GM11168 (cell line): ENCODE data around the gene MDM4.
"Not testable (repeated sequence)": the region's sequence is repeated elsewhere in the genome, so short reads cannot be mapped to it uniquely, and the experiment has no call there.

Experiments used
- in situ Hi-C: fragments of 300-500 bp; cut with MboI; formaldehyde crosslinking; loops from one replicate; pipeline ENCODE4 v1.12.0; 2022; ENCODE audit warnings: low sequenced_read_pairs; ENCODE audit not compliant: unreplicated experiment

The MDM4 gene

DNA sequence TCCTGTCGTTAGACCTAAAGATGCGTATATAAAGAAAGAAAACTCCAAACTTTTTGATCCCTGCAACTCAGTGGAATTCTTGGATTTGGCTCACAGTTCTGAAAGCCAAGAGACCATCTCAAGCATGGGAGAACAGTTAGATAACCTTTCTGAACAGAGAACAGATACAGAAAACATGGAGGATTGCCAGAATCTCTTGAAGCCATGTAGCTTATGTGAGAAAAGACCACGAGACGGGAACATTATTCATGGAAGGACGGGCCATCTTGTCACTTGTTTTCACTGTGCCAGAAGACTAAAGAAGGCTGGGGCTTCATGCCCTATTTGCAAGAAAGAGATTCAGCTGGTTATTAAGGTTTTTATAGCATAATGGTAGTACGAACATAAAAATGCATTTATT, 33.1 kb downstream of the MDM4 start:
- in situ Hi-C loops, result no loop called here

DNA sequence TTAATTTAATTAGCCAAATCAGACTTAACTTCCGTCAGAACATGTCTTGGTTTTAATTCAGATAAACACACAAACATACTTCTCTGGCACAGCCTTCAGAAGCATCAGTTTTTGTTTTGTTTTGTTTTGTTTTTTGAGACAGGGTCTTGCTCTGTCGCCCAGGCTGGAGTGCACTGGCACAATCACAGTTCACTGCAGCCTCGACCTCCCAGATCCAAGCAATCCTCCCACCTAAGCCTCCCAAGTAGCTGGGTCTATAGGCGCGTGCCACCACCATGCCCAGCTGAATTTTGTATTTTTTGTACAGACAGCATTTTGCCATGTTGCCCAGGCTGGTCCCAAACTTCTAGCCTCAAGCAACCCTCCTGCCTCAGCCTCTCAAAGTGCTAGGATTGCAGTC, 34.7 kb downstream of the MDM4 start:
- in situ Hi-C loops, result no loop called here

DNA sequence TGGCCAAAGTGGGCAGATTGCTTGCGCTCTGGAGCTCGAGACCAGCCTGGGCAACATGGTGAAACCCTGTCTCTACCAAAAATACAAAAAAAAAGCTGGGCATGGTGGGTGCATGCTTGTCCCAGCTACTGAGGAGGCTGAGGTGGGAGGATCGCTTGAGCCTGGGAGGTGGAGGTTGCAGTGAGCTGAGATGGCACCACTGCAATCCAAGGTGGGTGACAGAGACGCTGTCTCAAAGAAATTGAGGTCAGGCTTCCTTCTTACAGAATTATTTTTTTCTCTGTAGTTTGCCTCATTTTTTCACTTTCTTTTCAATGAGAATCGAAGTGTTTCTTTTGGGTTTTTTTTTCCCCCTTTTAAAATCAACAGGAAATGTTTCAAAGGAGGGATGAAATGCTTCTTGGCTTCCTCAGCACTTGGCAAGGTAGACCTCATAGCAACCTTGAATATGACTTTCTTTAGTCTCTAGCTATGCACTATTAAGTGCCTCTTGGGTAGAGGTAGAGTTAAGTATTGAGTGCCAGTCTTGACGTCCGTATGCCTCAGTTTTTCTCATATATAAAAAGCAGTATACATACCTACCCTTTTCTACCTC, 40.3 kb downstream of the MDM4 start:
- in situ Hi-C loops, result no loop called here

DNA sequence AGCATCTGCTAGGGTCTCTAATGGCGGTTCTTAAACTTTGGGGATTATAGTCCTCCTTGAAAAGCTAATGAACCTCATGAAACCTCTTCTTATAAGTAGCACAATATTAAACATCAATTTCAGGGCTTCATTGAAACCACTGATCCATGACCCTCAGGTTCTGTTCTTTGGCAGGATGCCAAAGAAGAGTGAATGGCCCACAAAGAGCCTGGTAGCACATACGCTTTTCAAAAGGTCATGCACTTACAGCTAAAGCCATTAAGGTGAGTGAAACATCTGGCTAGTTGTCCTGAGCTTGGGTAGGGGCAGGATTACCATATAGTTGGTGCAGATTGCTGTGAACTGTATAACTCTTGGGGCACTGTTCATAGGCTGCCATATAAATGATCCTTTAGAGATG, 42.3 kb downstream of the MDM4 start:
- in situ Hi-C loops, result no loop called here

DNA sequence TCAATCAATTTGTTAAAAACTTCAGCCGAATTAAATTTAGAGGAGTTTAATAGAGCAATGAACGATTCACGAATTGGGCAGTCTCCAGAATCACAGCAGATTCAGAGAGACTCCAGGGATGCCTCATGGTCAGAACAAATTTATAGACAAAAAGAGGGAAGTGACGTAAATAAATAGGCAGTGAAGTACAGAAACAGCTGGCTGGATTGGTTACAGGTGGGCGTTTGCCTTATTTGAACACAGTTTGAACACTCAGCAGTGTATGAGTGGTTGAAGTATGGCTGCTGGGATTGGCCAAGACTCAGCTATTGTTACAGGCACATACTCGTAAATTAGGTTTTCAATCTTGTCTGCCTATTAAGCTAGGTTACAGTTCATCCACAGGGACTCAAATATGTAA, 43.8 kb downstream of the MDM4 start:
- in situ Hi-C loops, result not testable (repeated sequence)

DNA sequence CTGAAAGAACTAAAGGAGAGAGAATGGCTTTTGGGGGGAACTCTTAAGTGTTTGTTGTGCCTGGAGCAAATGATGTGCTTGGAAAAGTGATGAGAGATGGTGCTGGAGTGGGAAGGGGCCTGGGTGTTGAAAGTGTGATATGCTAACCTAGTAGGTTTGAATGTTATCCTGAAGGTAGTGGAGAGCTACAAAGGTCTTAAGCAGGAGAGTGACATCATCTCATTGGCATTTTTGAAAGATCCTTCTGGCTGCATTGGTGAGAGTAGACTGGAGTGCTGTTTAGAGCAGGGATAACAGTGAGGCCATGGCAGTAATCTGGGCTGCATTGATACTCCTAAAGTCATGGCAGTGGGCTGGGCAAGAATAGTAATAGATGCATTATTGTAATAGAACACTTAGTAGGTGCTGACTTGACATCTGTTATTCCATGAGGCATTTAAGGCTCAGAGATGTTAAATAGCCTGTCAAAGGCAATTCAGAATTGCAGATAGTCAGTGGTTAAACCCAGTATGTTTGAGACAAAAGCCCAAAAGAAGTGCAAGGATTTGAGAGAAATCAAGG, 44.5 kb downstream of the MDM4 start:
- in situ Hi-C loops, result no loop called here

DNA sequence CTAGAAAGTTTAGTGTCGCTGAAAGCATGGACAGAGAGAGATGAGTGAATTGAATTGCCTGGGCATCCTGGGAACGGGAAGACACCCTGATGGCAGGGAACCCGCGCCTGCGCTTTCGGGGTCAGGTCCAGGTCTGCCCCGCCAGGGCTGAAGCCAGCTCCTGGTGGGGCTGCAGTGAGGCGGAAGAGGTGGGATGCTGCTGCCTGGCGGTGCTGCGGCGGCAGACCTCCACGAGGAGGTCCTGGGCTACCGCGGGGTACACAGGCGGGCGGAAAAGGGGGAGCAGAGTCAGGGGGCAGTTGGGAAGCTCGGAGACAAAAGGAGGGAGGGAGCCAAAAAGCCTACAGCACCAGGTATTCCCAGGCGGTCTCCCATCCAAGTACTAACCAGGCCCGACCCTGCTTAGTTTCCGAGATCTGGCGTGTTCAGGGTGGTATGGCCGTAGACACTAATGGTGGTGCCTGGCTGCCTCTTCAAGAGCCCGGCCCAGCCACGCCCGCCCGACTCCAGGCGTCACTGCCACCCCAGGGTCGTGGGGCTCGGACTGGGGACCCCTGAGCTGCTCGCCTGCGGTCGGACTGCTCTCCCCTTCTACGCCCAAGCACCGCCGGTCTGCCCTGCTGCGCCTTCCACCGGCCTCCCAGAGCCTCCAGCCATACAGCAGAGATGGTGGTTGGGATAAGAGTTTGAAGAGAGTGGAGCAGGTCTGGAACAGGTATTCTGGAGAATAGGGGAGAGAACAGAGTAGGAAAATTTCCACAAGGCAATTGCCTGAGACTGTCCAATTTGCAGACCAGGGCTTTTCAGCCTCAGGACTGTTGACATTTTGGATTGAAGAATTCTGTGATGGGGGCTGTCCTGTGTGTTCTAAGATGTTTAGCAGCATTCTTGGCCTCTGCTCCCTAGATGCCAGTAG, 46.1 kb downstream of the MDM4 start:
- in situ Hi-C loops, result no loop called here

DNA sequence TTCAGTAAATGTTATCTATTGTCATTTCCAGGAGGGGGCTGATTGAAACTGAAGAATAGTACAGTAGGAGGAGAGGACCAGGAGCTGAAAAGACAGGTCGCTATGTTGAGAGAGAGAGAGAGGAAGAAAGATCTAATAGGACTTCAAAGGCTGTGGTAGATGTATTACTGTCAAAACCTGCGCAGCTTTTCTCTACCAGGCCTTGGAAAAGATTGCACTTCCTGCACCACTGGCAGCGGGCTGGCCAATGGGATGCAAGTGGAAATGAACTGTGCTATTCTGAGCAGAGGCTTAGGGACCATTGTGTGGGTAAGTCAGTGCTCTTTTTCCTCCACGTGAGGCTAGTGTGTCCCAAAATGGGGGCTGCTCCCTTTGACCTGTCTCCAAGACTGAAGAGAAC, 47.1 kb downstream of the MDM4 start:
- in situ Hi-C loops, result no loop called here

DNA sequence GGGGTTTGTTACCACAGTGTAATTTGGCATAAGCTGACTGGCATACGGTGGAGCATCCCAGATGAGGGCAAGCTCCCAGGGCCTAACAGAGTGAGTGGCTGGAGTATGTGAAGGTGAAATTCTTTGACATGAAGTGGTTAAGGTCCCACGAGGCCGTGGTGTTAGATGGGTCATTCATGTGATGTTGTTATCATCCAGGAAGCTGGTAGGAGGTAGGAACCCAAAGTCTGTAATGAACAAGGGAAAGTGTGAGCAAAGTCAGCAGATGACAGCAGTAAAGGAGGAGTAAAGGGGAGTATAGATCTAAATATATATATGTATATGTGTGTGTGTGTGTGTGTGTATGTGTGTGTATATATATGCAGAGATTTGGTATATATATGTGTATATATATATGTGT, 47.6 kb downstream of the MDM4 start:
- in situ Hi-C loops, result no loop called here

DNA sequence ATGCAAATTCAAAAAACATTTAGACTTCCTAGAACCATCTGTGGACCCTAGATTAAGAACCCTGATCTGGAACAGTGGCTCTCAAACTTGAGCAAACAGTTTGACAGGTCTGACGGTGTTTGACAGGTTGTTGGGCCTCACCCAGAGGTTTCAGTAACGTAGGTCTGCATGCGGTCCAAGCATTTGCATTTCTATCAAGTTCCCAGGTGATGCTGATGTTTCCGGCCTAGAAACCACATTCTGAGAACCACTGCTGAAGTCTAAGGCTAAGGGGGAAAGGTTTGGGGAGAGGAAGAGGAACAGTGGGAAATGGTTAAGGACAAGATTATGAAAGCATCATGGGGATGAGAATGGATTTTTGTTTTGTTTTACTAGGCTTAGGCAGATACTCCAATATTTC, 48.6 kb downstream of the MDM4 start:
- in situ Hi-C loops, result loop anchor here (5.0 kb wide), 1 partner anchor 197 kb away; no protein-coding TSS in a partner anchor

DNA sequence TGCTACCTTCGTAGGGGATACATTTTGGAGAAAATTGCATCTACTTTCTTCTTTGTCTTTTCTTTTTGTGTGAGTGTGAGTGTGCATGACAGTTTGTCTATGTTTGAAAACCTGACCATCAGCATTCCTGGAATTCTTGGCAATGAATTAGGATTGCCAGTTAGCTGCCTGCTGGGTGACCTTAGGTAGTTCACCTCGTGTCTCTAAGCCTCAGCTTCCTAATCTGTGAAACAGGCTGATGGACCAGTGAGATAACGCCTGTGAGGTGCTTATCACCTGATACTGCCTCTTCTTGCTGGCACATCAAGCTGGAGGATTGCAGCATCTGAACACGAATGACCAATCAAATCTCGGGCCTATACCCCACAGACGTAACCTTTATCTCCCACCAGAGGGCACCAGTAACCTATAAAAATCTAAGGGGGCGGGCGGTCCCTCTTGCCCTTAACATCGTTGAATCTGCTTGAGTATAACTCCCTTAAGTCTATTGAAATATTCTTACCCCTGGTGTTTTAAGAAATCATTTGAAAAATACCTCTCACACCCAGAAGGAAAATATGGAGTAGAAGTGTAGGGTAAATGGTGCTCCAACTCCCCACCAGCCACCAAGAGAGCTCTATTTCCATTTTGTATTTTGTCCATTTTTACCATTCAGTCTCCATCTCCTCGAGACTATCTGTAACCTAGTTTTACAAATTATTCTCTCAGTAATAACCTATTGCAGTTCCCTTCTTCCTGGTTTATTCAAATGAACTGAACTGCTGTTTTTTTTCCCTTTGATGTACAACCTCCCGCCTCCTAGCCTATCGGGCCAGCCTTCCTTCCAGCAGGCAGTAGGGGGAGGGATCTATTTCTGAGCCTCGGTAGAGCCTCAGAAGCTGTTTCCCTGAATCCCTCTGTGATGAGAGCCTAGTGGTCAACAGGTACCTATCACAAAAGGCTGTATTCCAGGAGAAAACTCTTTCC, 49.7 kb downstream of the MDM4 start:
- in situ Hi-C loops, result loop anchor here (5.0 kb wide), 1 partner anchor 196 kb away; no protein-coding TSS in a partner anchor

DNA sequence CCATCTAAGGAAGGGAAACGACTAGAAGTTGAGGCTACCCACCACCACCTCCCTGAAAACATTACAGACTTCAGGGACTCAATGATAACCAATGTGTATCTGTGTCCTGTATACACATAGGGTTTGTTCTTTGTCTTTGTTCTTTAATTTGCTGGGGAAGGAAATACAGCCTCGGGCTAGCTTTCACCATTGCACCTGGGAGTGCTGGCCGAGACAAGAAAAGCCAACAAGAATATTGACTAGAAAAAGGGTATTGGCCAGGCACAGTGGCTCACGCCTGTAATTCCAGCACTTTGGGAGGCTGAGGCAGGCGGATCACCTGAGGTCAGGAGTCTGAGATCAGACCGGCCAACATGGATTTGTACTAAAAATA, 50.4 kb downstream of the MDM4 start:
- in situ Hi-C loops, result loop anchor here (5.0 kb wide), 1 partner anchor 196 kb away; no protein-coding TSS in a partner anchor

DNA sequence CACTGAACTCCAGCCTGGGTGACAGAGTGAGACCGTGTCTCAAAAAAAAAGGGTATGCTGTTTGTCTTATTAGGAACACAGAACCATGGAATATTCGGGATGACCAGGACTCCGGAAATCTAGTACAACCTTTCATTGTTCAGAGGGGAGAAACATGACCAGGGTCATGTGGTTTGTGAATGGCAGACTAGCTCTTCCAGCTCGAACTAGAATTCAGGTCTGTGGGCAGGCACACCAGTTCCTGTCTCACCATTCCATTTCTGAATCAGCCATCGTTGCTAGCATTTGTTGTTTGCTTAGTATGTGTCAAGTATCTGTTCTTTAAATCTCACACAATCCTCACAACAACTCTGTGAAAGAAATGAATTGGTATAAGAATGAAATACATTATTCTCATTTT, 50.9 kb downstream of the MDM4 start:
- in situ Hi-C loops, result loop anchor here (5.0 kb wide), 1 partner anchor 195 kb away; no protein-coding TSS in a partner anchor

DNA sequence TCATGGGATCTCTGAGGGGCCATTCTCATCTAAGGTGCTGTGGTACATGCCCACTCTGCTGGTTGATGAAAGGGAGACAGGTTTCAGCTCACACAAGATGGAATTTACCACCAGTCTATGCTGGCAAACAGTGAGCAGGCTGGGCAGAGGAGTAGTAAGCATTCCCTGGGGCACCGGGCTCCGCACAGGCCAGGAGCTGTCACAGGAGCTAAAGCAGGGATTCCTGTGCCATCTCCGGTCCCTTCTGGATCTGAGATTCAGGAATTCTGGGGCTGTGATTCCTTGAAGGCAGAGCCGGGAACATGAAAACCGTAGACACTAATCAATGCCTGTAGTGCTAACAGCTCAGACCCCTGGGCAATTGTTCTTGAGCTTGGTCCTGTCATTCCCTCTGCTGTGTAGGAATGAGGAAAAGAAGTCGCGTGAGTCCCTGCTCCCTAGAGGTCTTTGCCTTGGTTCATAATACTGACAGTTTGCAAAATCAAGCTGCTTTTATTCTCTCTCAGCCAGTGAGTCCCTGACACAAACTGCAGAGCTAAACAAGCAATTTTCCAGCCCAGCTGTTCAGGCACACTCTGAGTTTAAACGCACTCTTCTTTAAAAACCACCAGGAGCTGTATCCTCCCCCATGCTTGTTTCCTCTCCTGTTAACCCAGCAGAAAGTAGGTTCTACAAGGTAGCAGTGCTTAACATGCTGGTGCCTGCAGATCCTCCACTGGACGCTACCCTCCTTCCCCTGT, 52.5 kb downstream of the MDM4 start:
- in situ Hi-C loops, result loop anchor here (5.0 kb wide), 1 partner anchor 194 kb away; no protein-coding TSS in a partner anchor

DNA sequence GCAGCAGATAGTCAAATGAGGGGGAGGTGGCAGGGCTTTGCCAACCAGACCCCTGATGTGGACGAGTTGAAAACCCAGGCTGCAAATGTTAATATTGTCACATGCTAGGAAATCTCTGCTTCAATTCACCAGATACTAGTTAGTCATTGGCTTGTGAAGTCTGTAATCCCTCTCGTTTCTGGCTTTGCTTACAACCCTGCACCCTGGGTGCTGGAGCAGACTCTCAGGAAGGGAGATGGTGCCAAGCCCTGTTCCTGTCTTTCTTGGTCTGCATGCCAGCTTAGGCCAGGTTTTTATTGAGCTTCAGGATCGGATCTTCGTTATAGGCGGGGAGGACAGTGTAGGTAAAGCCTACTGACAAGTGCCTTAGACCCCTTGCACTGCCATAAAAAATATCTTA, 53.3 kb downstream of the MDM4 start:
- in situ Hi-C loops, result loop anchor here (5.0 kb wide), 1 partner anchor 193 kb away; no protein-coding TSS in a partner anchor

DNA sequence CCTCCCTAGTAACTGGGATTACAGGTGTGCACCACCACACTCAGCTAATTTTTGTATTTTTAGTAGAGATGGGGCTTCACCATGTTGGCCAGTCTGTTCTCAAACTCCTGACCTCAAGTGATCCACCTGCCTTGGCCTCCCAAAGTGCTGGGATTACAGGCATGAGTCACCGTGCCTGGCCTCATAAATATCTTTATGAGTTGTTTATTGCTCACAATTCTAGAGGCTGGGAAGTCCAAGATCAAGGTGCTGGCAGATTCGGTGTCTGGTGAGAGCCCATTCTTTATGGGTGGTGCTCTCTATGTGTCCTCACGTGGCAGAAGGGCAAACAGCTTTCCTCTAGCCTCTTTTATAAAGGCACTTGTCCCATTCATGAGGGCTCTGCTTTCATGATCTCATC, 53.8 kb downstream of the MDM4 start:
- in situ Hi-C loops, result not testable (repeated sequence)

DNA sequence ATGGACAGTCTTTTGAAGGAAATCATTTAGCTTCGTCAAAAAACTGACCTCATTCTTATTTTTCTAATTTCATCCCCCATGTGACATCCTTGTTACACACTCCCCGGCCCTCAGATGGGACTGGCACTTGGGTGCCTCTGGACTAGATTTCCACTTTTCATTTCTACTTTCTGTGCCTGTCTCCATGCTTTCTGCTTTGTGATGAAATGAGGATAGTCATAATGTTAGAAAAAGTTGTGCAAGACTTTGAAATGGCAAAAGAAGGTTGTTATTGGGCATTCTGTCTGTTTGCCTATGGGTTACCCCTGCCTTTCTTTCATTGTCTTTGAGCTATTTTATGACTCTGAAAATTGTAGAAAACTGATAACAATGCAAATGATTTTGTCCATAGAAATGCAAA, 54.9 kb downstream of the MDM4 start:
- in situ Hi-C loops, result no loop called here

DNA sequence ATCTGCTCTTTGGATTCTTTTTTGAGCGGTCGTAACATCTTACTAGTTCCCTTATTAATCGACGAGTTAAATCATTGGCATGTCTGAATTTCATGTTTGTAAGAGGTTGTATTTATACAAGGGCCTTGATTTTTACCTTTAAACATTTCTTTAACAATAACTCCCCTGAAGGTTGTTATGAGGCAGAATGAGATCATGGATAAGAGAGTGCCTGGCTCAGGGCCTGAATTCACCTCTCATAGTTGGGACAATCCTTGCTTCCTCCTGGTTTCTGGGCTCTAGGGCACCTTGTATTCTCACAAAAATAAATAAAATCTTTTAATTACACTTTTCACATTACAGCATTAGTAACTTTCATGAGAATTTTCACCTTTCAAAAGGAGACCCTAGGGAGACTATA, 55.4 kb downstream of the MDM4 start:
- in situ Hi-C loops, result no loop called here
